ENCODE results near the gene SGPP2.

SGPP2 gene

GRCh38 chr2:222479859-222480258 is 55.5 kb downstream of the SGPP2 start:
- TF ChIP-seq, protein P1, sequence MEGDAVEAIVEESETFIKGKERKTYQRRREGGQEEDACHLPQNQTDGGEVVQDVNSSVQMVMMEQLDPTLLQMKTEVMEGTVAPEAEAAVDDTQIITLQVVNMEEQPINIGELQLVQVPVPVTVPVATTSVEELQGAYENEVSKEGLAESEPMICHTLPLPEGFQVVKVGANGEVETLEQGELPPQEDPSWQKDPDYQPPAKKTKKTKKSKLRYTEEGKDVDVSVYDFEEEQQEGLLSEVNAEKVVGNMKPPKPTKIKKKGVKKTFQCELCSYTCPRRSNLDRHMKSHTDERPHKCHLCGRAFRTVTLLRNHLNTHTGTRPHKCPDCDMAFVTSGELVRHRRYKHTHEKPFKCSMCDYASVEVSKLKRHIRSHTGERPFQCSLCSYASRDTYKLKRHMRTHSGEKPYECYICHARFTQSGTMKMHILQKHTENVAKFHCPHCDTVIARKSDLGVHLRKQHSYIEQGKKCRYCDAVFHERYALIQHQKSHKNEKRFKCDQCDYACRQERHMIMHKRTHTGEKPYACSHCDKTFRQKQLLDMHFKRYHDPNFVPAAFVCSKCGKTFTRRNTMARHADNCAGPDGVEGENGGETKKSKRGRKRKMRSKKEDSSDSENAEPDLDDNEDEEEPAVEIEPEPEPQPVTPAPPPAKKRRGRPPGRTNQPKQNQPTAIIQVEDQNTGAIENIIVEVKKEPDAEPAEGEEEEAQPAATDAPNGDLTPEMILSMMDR (IDR thresholded peaks at IDR 0.05): no peak
- no peak for DNase-seq
- Histone ChIP-seq H3K4me1 (no peaks in the 10 kb centered on the region), H3K27ac (no peak overlapping the region), H3K27me3 (peaks cover 0 to 3% of the 10 kb centered on the region in 2 donors), H3K9me3 (no peaks in the 10 kb centered on the region), H3K4me3 (no peak overlapping the region), H3K36me3 (no peaks in the 10 kb centered on the region)
- intact Hi-C loops (cut with DNase I; ENCODE audit: low total_unique reads): no loop called here

- intact Hi-C loops (cut with DNase I; ENCODE audit: low total_unique reads): no loop called here
- no peaks in the 10 kb centered on the region for H3K36me3 ChIP-seq
- H3K4me1 ChIP-seq: no peaks in the 10 kb centered on the region
- no peaks in the 10 kb centered on the region for H3K9me3 ChIP-seq
- no peak for DNase-seq
- H3K27ac ChIP-seq: no peak overlapping the region
- H3K27me3 ChIP-seq: peaks cover 0 to 3% of the 10 kb centered on the region in 2 donors
- TF ChIP-seq, protein P1 (IDR thresholded peaks at IDR 0.05): no peak
- no peak overlapping the region for H3K4me3 ChIP-seq
These were observed 56.2 kb downstream of the SGPP2 start for GRCh38 chr2:222480497-222480896.

DNA sequence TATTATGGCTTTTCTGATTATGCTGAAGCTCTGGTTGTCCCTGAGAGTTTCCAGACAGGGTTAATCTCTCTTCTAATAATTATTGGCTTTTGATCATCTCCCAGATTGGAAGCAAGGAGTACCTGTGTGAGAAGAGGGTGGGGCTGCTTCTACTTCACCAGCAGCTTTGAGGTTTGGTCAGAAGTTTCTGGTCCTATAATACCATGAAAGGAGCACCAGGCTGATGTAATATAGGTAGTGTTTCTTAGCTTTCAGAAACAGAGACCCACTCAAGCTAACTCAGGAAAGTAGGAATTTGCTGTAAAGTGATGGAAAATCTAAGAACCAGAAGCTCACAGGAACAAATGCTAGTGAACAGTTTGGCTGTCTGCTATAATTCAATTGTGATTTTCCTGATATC is 57.6 kb downstream of the SGPP2 start:
- Histone ChIP-seq H3K27me3 (peaks cover 0 to 3% of the 10 kb centered on the region in 2 donors), H3K27ac (no peak overlapping the region), H3K9me3 (no peaks in the 10 kb centered on the region), H3K4me3 (no peak overlapping the region), H3K4me1 (no peaks in the 10 kb centered on the region), H3K36me3 (no peaks in the 10 kb centered on the region)
- TF ChIP-seq, protein P1 (IDR thresholded peaks at IDR 0.05): no peak
- intact Hi-C loops (cut with DNase I; ENCODE audit: low total_unique reads): no loop called here
- DNase-seq: no peak

GRCh38 chr2:222483513-222484039 is 59.2 kb downstream of the SGPP2 start:
- no peak for DNase-seq
- Histone ChIP-seq H3K27me3 (peaks cover 0 to 3% of the 10 kb centered on the region in 2 donors), H3K36me3 (no peaks in the 10 kb centered on the region), H3K9me3 (no peaks in the 10 kb centered on the region), H3K4me1 (no peaks in the 10 kb centered on the region), H3K27ac (no peak overlapping the region), H3K4me3 (no peak overlapping the region)
- TF ChIP-seq, protein P1 (IDR thresholded peaks at IDR 0.05): no peak
- intact Hi-C loops (cut with DNase I; ENCODE audit: low total_unique reads): no loop called here

- Histone ChIP-seq H3K4me1 (no peaks in the 10 kb centered on the region), H3K9me3 (no peaks in the 10 kb centered on the region), H3K27me3 (peaks cover 0 to 3% of the 10 kb centered on the region in 2 donors), H3K4me3 (no peak overlapping the region), H3K36me3 (no peaks in the 10 kb centered on the region), H3K27ac (no peak overlapping the region)
- TF ChIP-seq, protein P1 (IDR thresholded peaks at IDR 0.05): no peak
- intact Hi-C loops (cut with DNase I; ENCODE audit: low total_unique reads): no loop called here
- DNase-seq: no peak
These were observed 61.2 kb downstream of the SGPP2 start for GRCh38 chr2:222485367-222486211.

Measured in tibial artery (tissue), 4 donors.